Glutamatergic neuron (in vitro differentiated cells): ENCODE data around the gene EPB41L4B. TPM values are rescaled to one million over a fixed set of nuclear protein-coding genes. Genes with fewer than 3 reads are reported as not detected.
"Not testable (repeated sequence)": the region's sequence is repeated elsewhere in the genome, so short reads cannot be mapped to it uniquely, and the experiment has no call there.

ENCODE experiments used
- DNase-seq: peaks from one replicate; pipeline ENCODE4 v3.0.0; 2022
- H3K27ac Mint-ChIP-seq: one replicate; pipeline ENCODE4 v1.8.0; 2020; ENCODE audit warnings: mild to moderate bottlenecking, mixed read lengths, inconsistent platforms; ENCODE audit not compliant: unreplicated experiment
- H3K27me3 Mint-ChIP-seq: one replicate; pipeline ENCODE4 v1.8.0; 2020; ENCODE audit warnings: mild to moderate bottlenecking, moderate library complexity, mixed read lengths, inconsistent platforms; ENCODE audit not compliant: unreplicated experiment
- H3K36me3 Mint-ChIP-seq: one replicate; pipeline ENCODE4 v1.8.0; 2020; ENCODE audit warnings: mild to moderate bottlenecking, mixed read lengths, inconsistent platforms; ENCODE audit not compliant: unreplicated experiment
- H3K4me1 Mint-ChIP-seq: one replicate; pipeline ENCODE4 v1.8.0; 2020; ENCODE audit warnings: mild to moderate bottlenecking, low read depth, mixed read lengths, inconsistent platforms; ENCODE audit not compliant: unreplicated experiment
- H3K4me3 Mint-ChIP-seq: one replicate; pipeline ENCODE4 v1.8.0; 2020; ENCODE audit warnings: mild to moderate bottlenecking, mixed read lengths, inconsistent platforms; ENCODE audit not compliant: unreplicated experiment
- H3K9me3 Mint-ChIP-seq: one replicate; pipeline ENCODE4 v1.8.0; 2020; ENCODE audit warnings: mild to moderate bottlenecking, moderate library complexity, mixed read lengths, inconsistent platforms; ENCODE audit not compliant: unreplicated experiment
- CTCF ChIP-seq: fragments of 200-600 bp; sonication (generic); IDR thresholded peaks from one replicate; pipeline ENCODE4 v1.5.0; 2021; ENCODE audit not compliant: partially characterized antibody, unreplicated experiment
- long read RNA-seq: library from polyadenylated mRNA; unstranded; transcript quantifications from one replicate; pipeline ENCODE4 v2.0.0, GENCODE V29; 2020; ENCODE audit not compliant: unreplicated experiment
- total RNA-seq: library from RNA; stranded (reverse); fragmentation: NEBNext Ultra II Directional; extraction: Animal tissue kit (Norgen Biotek cat#: 25700); gene quantifications from one replicate; pipeline ENCODE4 v1.2.1, GENCODE V29; 2021; ENCODE audit not compliant: unreplicated experiment

Gene EPB41L4B
- total RNA-seq = 10.0 TPM
- long read RNA-seq, partial matches to known transcripts = 0 of 3 reads
- long read RNA-seq, other reads (novel, unspliced or antisense) = 3 of 3 reads

- peak; percentile 97 for DNase-seq
Measured at GRCh38 chr9:109320742-109321448, at the start of gene EPB41L4B. TSS of gene EPB41L4B (minus strand) at chr9:109321059. CDS start at chr9:109320446, 613 bp downstream.

GRCh38 chr9:109369285-109369684 is 48.4 kb upstream of the EPB41L4B start:
- H3K27ac Mint-ChIP-seq = no peak overlapping the region
- peaks cover 2% of the 10 kb centered on the region for H3K4me1 Mint-ChIP-seq
- DNase-seq = no peak

More at GRCh38 chr9:109320742-109321448, at the start of gene EPB41L4B:
- Mint-ChIP-seq H3K27me3 (peaks cover 5% of the 10 kb centered on the region), H3K27ac (peak within 1 kb of the TSS; percentile 40), H3K36me3 (no peaks in the 10 kb centered on the region), H3K4me3 (peak within 1 kb of the TSS; percentile 83), H3K4me1 (peaks cover 24% of the 10 kb centered on the region), H3K9me3 (peaks cover 13% of the 10 kb centered on the region)
- TF ChIP-seq CTCF = peak; percentile 96

GRCh38 chr9:109360771-109361170 is 39.9 kb upstream of the EPB41L4B start:
- H3K4me3 Mint-ChIP-seq = no peak overlapping the region
- no peak overlapping the region for H3K27ac Mint-ChIP-seq
- peaks cover 4% of the 10 kb centered on the region for H3K27me3 Mint-ChIP-seq
- no peak for DNase-seq
- H3K9me3 Mint-ChIP-seq = peaks cover 1% of the 10 kb centered on the region
- no peaks in the 10 kb centered on the region for H3K36me3 Mint-ChIP-seq
- TF ChIP-seq CTCF = no peak
- H3K4me1 Mint-ChIP-seq = no peaks in the 10 kb centered on the region

More at GRCh38 chr9:109369285-109369684, 48.4 kb upstream of the EPB41L4B start:
- TF ChIP-seq CTCF = no peak
- Mint-ChIP-seq H3K27me3 (peaks cover 3% of the 10 kb centered on the region), H3K9me3 (peaks cover 3% of the 10 kb centered on the region), H3K4me3 (no peak overlapping the region), H3K36me3 (no peaks in the 10 kb centered on the region)

- not testable (repeated sequence) for DNase-seq, H3K4me1 Mint-ChIP-seq, H3K27ac Mint-ChIP-seq, H3K27me3 Mint-ChIP-seq, H3K9me3 Mint-ChIP-seq, H3K4me3 Mint-ChIP-seq, H3K36me3 Mint-ChIP-seq
Measured at GRCh38 chr9:109358968-109359603, 38.2 kb upstream of the EPB41L4B start.

- Mint-ChIP-seq H3K9me3 (peaks cover 6% of the 10 kb centered on the region), H3K4me3 (no peak overlapping the region), H3K36me3 (no peaks in the 10 kb centered on the region), H3K27ac (no peak overlapping the region), H3K4me1 (no peaks in the 10 kb centered on the region), H3K27me3 (no peaks in the 10 kb centered on the region)
- no peak for TF ChIP-seq CTCF
- no peak for DNase-seq
Measured at GRCh38 chr9:109355564-109356297, 34.9 kb upstream of the EPB41L4B start.
